HG02623 (cell line): Measurements from ENCODE around the gene C5orf46.
"Not testable (repeated sequence)": the region's sequence is repeated elsewhere in the genome, so short reads cannot be mapped to it uniquely, and the experiment has no call there.

Experiments used
- ATAC-seq: cut with Tn5 transposase; IDR thresholded peaks from one replicate; pipeline ENCODE4 v1.9.1; 2021; ENCODE audit warnings: moderate library complexity; ENCODE audit not compliant: unreplicated experiment

The C5orf46 gene

GRCh38 chr5:147895864-147896263 is 10.5 kb downstream of the C5orf46 start:
- no peak for ATAC-seq

- no peak for ATAC-seq
These were observed 12.5 kb downstream of the C5orf46 start for GRCh38 chr5:147893820-147894219.

- no peak for ATAC-seq
These were observed 13.5 kb downstream of the C5orf46 start for GRCh38 chr5:147892696-147893296.

GRCh38 chr5:147887930-147888329 is 18.4 kb downstream of the C5orf46 start:
- no peak for ATAC-seq

- no peak for ATAC-seq
These were observed 19.2 kb downstream of the C5orf46 start for GRCh38 chr5:147887026-147887627.

- ATAC-seq, result no peak
These were observed 23.6 kb downstream of the C5orf46 start for GRCh38 chr5:147882586-147883313.

GRCh38 chr5:147880487-147880886 is 25.9 kb downstream of the C5orf46 start:
- ATAC-seq, result no peak

GRCh38 chr5:147879784-147880183 is 26.6 kb downstream of the C5orf46 start:
- ATAC-seq, result no peak

GRCh38 chr5:147878066-147878759 is 28.1 kb downstream of the C5orf46 start, which contains the start of gene SCGB3A2:
TSS of gene SCGB3A2 (plus strand) at chr5:147878711. CDS start at chr5:147878804, 93 bp downstream.
- no peak for ATAC-seq

- ATAC-seq, result no peak
These were observed 29.7 kb downstream of the C5orf46 start for GRCh38 chr5:147876626-147877025.

GRCh38 chr5:147876141-147876540 is 30.2 kb downstream of the C5orf46 start:
- ATAC-seq, result no peak

- no peak for ATAC-seq
These were observed 31.4 kb downstream of the C5orf46 start for GRCh38 chr5:147874910-147875367.

- ATAC-seq, result not testable (repeated sequence)
These were observed 32.0 kb downstream of the C5orf46 start for GRCh38 chr5:147874118-147874875.

GRCh38 chr5:147872744-147873435 is 33.4 kb downstream of the C5orf46 start:
- ATAC-seq, result not testable (repeated sequence)

- not testable (repeated sequence) for ATAC-seq
These were observed 34.3 kb downstream of the C5orf46 start for GRCh38 chr5:147871980-147872549.

- ATAC-seq, result not testable (repeated sequence)
These were observed 36.4 kb downstream of the C5orf46 start for GRCh38 chr5:147869892-147870291.

GRCh38 chr5:147869112-147869511 is 37.2 kb downstream of the C5orf46 start:
- no peak for ATAC-seq

GRCh38 chr5:147863454-147864158 is 42.7 kb downstream of the C5orf46 start:
- no peak for ATAC-seq

- no peak for ATAC-seq
These were observed 45.7 kb downstream of the C5orf46 start for GRCh38 chr5:147860641-147861025.
